GM18907 (cell line): ENCODE data around the gene DTX1.
"Not testable (repeated sequence)": the region's sequence is repeated elsewhere in the genome, so short reads cannot be mapped to it uniquely, and the experiment has no call there.

ENCODE experiments used
- ATAC-seq: cut with Tn5 transposase; IDR thresholded peaks from one replicate; pipeline ENCODE4 v1.9.1; 2021; ENCODE audit warnings: mild to moderate bottlenecking, moderate library complexity; ENCODE audit not compliant: unreplicated experiment

The DTX1 gene

DNA sequence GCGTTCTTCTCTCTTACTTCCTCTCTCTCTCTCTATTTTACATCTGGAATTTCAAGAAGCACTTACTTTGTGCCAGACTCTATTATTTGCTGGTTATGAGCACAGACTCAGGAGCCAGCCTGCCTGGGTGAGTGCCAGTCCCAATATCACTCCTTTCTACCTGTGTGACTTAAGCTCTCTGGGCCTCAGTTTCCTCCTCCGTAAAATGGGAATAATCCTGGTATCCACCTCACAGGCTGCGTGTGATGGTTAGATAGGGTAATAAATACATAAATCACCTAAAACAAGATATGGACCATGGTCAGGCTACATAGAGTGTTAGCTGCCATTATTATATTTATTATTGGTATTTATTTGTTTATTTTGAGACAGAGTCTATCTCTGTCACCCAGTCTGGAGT, 54.7 kb downstream of the DTX1 start:
- ATAC-seq = no peak

DNA sequence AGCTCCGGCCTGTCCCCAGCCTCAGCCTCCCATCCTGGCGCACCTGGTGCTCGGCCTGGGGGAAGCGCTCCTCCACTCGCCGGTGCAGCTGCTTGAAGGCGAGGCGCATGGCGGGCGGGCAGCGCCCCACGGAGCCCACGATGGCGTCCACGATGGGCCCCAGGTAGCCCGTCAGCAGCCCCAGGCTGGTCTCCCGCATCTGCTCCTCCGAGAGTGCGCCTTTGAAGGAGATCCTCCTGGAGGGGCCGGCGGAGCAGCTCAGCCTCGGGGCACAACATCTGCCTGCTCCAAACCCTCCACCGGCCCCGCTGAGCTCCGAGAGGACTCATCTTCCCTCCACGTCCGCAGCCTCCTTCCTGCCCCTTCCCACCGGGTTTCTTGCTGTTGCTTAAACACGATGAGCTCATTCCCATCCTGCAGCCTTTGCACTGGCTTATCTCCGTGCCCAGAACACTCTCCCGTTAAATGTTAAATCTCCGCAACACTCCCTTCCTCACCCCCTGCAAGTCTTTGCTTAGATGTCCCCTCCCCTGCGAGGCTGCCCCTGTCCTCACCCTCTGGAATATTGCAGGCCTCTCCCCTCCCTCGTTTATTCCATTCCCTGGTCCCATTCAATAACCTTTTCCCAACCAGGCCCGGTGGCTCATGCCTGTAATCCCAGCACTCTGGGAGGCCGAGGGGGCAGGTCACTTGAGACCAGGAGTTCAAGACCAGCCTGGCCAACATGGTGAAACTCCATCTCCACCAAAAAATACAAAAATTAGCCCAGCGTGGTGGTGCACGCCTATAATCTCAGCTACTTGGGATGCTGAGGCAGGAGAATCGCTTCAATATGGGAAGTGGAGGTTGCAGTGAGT, 55.7 kb downstream of the DTX1 start:
- ATAC-seq = no peak

DNA sequence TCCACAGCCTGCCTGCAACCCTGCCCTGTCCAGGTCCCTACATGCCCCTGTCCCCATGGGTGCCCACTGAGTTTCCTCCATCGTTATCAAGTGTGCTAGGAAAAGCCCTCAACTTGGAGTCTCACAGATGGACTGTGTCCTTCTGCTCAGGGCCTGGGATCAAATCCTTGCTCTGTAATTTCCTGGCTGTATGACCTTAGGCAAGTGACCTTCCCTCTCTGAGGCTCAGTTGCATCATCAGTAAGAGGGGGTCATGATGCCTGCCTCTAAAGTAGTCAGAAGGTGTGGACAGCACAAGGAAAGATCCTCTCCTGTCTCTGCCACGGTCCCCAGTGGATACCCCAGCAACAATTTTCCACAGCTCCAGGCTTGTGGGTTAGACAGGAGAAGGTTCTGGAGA, 56.9 kb downstream of the DTX1 start:
- ATAC-seq = no peak

DNA sequence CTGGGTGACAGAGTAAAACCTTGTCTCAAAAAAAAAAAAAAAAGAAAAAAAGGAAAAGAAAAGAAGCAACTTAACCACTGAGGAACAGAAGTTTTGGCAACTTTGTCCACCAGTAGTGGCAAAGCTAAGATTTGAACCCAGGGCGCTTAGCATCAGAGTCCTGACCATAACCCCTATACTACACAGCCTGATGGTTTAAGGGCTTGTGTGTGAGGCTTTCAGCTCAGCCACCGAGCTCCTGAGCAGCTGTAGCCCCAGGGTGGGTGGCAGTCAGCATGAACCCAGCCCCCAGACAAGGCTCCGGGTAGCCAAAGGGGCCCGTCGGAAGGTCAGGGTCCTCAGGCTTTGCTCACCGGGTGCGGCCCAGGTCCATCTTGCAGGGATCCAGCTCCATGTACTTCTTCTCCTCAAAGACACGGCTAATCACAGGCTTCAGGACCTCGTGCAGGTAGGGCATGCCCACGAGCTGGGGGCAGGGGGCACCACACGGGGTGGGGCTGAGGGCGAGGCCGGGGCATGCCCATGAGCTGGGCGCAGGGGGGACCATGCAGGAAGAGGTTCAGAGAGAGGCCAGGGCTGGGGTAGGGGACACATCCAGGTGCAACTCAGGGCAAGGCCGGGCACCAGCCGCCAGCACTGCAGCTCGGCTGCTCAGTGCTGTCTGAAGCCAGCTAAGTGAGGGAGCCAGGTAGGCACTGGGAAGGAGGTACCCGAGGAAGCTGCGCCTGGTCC, 58.1 kb downstream of the DTX1 start:
- no peak for ATAC-seq

DNA sequence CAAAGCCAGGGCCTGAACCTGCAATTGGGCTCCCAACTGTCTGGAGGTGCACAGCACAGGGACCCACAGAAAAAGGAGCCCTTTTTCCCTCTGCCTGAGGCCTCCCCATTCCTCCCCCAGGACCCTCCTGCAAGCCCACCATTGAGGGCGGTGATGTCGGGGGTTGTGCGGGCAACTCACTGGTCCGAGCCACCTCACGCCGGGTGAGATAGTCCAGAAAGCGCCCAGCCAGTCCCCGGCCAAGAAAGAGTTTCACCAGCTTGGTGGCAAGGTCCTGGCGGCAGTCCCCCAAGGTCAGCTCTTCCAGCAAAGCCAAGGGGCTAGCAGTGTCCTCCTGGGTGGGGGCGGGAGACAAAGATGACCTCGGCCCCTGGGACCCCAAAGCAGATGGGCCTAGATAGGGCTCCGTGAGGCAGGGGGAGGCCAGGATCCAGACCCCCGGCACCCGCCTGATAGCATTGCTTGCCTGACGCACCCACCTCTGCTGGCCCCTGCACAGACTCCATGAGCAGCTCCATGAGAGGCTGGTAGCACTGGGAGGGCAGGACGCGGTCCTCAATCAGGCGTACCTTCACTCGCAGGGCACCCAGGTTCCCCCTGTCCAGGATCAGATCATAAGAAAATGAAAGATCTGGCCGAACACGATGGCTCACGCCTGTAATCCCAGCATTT, 59.1 kb downstream of the DTX1 start:
- no peak for ATAC-seq

DNA sequence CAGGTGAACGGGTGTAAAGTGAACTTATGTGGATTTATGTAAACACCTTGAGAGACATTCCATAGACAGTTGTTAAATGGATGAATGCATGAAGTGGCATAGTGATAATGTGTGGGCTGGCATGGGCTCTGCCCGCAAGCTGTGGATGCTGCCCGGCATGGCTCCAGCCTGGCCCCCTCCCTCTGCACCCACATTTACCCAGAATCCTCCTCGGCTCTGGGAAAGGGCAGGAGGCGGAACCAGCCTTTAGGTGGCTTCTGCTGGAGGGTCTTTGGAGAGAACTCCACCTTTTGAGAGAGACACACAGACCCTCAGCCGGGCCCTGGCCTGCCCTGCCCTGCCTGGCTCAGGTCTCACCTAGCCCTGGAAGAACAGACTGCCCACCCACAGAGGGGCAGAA, 60.3 kb downstream of the DTX1 start:
- ATAC-seq = no peak

DNA sequence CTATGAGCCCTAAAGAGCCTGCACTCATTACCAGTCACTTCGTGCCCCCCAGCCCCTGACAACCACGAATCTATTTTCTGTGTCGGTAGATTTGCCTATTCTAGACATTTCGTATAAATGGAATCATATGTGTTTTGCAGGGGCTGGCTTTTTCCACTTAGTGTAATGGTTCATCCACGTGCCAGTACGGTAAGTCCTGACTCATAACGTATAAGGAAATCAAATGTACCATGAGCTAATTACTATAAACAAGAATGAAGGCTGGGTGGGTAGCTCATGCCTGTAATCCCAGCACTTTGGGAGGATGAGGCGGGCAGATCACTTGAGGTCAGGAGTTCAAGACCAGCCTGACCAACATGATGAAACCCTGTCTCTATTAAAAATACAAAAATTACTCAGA, 61.2 kb downstream of the DTX1 start:
- ATAC-seq = not testable (repeated sequence)

DNA sequence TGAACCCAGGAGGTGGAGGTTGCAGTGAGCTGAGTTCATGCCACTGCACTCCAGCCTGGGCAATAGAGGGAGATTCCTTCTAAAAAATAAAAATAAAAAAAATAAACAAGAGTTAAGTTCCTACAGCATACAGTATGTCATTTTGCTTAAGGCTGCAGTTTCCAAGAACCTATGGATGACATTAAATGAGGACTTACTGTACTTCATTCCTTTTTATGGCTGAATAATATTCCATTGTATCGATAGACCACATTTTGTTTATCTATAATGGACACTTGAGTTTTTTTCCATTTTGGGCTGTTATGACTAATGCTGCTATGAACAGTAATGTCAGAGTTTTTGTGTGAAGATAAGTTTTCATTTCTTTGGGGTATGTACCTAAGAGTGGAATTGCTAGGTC, 61.6 kb downstream of the DTX1 start:
- ATAC-seq = no peak

DNA sequence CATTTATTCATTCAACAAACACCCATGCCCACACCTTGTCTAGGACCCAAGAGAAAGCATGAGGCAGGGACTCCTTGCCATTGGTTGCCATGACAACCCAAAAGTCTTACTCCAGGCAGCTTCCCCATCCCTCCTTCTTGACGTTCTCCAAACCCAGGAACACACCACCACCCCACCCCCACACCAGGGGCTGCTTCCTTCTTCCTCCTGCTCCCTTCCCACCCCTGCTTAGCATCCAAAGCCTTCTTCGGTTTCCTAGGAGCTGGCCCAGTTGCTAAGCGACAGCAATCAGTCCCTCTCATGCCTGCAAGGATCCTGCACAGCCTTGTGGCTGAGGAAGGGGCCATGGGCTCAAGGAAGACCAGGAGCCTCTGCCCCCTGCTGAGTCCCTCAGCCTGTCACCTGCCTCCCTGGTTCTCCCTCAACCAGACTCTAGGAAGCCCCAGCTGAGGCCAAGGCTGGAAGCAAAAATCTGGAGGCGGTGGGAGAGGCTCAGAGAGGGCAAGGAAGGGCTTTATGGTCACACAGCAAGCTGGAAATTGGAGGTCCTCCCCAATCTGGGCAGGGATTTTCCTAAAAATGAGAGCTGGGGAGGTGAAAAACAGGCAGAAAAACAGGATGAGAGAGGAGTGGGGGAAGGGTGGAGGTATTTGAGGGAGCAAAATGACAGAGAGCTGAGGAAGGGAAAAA, 63.6 kb downstream of the DTX1 start:
- no peak for ATAC-seq

DNA sequence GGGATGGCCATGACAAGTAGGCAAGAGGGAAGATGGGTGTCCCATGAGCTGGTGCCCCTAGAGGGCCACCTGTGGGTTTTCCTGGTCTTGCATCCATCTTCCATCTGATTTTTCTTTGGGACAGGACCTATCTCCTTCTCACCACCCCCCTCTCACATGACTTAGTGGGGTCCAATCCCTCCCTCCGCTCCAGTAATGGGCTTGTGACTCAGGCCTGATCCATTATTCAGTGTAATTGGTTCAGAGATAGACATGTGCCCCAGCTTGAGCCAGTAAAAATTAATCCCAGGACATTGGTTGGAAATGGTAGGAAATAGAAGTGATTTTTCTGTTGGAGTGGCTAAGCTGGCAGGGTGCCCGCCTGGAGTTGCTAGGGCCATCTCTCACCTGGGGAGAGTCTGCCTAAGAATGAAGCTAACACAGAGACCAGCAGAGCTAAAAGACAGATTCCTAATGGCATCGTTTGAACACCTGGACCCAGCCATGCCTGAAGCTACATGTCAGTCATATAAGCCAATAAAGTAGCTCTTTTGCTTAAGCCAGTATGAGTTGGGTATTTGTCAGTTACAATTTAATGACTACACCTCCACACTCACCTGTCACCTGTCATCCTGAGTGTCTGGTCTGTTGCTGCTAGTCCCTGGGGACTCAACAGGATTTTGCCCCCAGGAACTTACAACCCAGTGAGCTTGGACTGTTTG, 64.3 kb downstream of the DTX1 start:
- no peak for ATAC-seq

DNA sequence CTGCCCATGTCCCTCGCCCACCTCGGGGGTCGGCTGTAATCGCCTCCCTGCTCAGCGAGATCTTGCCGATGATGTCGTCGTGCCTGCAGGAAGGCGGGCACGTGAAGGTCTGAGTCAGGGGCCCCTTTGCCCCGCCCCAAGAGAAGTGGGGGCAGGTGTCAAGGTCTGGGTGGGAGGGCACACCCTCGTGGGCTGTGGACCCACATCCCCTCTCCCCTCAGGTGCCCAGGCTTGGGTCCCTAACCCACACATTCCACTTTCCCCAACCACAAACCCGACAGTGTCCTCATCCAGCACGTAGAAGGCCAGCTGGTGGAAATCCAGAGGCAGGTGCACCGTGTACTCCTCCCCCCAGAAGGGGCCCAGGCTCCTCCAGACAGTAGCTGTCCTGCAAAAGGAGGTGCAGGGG, 71.3 kb downstream of the DTX1 start:
- no peak for ATAC-seq

DNA sequence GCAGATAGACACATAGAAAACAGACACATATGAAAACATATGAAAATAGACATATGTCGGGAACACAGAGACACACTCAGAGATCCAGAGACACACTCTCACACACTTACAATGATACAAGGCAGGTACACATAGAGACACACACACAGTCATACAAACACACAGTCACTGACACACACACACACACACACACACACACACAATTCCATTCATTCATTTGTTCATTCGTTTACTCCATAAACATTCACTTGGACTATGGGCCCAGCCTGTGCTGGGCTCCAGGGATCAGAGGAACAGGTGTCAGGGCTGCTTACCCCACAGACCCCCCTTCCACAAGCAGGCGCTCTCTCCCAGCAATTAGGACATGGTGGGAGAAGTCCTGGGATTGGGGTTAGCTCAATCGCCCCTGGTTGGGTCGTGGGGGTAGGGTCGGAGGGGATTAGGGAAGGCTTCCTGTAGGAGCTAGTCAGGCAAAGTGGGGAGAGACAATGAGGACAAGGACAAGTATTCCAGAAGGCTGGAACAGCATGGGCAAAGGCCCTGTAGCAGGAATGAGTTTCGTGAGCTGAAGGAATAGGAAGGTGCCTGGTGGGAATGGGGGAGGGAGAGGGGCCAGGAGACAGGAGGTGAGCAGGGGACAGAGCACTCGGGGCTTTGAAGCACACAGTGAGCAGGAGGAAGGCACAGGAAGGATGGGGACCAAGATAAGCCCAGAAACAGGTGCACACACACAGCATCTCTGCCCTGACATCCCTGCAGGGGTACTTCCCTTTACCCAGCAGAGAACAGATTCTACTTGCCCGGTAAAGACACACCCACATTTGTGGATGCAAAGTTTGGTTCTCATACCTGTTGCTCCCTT, 72.5 kb downstream of the DTX1 start:
- ATAC-seq = no peak

DNA sequence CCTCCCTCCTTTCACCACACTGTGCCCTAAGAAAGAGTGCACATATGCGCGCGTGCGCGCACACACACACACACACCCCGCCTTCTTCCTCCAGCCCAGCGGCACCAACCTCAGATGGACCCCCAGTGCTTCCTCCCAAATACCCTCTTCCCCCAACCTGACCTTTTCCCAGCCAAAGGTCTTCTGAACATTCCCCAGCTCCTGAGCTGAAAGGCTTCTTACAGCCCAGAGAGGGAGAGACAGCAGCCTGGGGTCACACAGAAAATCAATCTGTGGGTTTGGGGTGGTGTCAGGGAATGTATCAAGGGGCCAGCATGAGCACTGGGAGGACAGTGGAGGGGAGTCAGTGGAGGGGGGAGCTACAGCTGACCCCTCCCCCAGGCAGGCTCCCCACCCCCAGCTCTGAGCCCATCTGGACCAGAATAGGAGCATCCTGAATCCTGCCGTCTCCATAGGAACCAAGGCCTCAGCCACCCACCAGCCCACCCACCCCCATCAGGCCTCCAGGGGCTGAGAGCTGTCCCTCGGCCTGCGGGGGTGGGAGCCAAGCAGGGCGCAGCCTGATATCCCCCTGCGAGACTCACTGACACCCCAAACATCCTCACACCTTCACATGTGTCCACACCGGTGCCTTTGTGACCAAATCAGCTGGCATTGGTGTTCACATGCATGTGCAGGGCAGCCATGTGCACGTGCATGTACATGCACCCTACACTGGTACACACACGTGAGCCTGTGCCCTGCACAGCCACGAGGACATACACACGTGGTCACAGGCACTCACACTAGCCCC, 73.3 kb downstream of the DTX1 start:
- no peak for ATAC-seq

DNA sequence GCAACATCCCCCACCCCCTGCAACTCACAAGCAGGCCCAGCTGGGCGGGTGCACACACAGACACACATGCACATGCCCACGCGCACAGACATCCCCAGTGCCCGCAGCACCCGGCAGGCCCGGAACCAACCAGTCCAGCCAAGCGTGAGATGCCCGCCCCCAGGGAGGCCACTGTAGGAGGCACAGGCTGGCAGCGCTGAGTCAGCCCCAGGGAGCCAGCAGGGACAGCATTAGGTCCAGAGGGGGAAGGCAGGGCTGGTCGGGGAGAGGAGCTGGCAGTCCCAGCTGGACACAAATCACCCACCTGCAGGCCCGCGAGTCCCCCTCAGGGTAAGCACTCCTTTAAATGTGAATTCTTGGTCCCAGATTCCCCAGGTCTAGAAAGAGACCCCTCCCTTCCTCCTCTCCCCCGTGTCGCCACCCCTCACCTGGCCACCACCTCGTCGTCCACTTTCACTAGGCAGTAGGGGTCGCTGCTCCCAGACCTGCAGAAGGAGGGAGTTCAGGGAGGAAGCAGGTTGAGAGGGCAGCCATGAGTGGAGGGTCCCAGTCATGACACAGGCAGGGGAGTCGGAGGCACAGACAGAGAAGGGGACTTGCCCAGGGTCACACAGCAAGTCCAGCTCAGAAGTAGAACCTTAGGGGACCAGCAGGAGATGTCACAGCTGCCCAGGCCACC, 74.1 kb downstream of the DTX1 start:
- no peak for ATAC-seq

DNA sequence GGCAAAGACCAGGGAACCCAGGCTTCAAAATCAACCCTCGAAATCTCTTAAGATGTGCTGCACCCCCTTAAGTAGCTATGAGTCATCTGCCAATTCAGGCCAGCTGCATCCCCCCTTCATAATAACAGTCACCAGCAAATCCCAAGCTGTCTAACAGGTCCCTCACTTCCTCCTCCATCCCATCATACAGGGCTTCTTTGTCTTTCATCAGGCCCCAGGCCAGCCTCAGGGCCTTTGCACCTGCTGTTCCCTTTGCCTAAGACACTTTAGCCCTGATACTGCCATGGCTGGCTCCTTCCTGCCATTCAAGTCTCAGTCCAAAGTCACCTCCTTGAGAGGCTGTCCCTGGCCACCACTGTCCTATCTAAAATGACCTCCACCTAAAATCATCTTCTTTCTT, 75.0 kb downstream of the DTX1 start:
- ATAC-seq = no peak

DNA sequence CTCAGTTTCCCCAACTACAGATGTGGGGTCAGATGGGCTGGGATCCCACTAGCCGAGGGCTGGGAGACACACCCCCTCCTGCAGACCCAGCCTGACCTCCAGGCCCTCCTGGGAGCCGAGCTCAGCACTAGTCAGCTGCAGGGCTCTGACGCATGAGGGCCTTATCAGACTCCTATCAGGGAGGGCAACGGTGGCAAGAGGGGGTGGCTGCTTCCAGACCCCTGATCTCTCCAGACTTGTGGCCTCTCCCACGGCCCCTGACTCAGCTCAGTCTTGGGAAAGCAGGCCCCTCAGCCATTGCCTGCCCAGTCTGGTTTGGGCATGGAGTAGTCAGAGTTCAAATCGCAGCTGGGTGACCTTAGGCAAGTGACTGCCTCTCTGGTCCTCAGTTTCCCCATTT, 76.5 kb downstream of the DTX1 start:
- no peak for ATAC-seq

DNA sequence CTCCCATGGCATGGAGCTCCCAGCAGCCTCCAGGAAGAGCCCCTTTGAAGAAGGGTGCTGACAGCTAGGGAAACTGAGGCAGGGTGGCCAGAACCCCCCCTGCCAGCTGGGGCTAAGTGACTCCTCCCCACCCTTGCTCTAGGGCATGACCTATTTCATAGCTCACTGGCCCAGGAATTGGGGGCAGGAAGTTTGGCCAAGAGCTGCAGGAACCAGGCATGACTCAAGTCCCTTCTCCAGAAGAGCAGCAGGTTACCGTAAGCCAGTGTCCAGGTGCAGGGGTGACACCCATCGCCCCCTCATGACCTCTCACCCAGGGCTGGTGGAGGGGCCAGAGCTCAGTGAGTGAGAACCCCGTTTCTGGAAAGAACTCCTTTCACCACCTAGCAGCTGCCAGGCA, 77.1 kb downstream of the DTX1 start:
- ATAC-seq = no peak

DNA sequence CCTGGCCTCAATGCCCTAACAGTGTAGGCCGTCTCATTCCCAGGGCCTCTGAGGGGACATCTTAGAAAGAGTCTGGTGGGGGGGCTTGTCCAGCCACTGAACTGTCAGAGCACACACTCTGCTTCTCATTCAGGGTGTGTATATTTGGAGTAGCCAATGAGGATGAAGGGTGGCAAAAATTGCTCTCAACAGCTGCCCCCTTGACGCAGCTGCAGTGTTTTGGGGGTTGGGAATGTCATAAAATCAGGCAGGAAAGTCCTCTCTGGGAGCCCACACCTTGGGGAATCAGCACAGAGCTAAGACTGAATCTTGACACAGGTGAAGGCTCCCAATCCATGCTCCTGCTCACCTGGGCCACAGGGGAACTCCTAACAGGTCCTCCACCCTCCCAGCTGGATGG, 77.5 kb downstream of the DTX1 start:
- ATAC-seq = no peak
